Transverse colon (tissue), 3 donors: ENCODE data around the gene ITPR2.

Experiments used
- CTCF ChIP-seq, 5 experiments: fragments of 200-600 bp in 3 of 5; fragments of 450-650 bp in 2 of 5; sonication (generic) in 3 of 5; IDR thresholded peaks; 1 replicate in 2 of 5; 2 replicates in 3 of 5; pipeline ENCODE4 v1.5.1; 2016 to 2017; ENCODE audit warnings: antibody characterized with exemption in 5 of 5, inconsistent platforms in 3 of 5, mild to moderate bottlenecking in 2 of 5, moderate library complexity in 1 of 5
- EP300 ChIP-seq: sonication (generic); formaldehyde crosslinking; IDR thresholded peaks from one replicate; pipeline ENCODE4 v1.6.1; 2017; ENCODE audit warnings: antibody characterized with exemption, low read depth
- POLR2A ChIP-seq: fragments of 450-650 bp; IDR thresholded peaks from one replicate; pipeline ENCODE4 v1.6.1; 2016; ENCODE audit warnings: antibody characterized with exemption, mild to moderate bottlenecking, moderate library complexity

GRCh38 chr12:26807292-26807691, 25.7 kb downstream of the ITPR2 start:
- TF ChIP-seq CTCF (IDR thresholded peaks at IDR 0.05) (no peak), POLR2A (no peak), EP300 (no peak)
